Thyroid gland (tissue), 4 donors: ENCODE results near the gene ELFN2. TPM values are rescaled to one million over a fixed set of nuclear protein-coding genes. Genes with fewer than 3 reads are reported as not detected.

Experiments used
- DNase-seq, 2 donors: peaks; one replicate each; pipeline ENCODE4 v3.0.0-alpha.2; 2019
- H3K27ac ChIP-seq, 3 donors: fragments of 200-600 bp; sonication (generic); 1 replicate in 2 of 3; 2 replicates in 1 of 3; pipeline ENCODE4 v1.5.1; 2016 to 2019; ENCODE audit warnings: mild to moderate bottlenecking in 1 of 3, moderate library complexity in 1 of 3
- H3K27me3 ChIP-seq: fragments of 200-600 bp; sonication (generic); one replicate; pipeline ENCODE4 v1.5.1; 2019
- H3K36me3 ChIP-seq, 2 donors: fragments of 200-600 bp; sonication (generic); one replicate each; pipeline ENCODE4 v1.5.1; 2016 to 2019
- H3K4me1 ChIP-seq, 2 donors: fragments of 200-600 bp; sonication (generic); one replicate each; pipeline ENCODE4 v1.5.1; 2017 to 2019
- H3K4me3 ChIP-seq, 3 donors: fragments of 200-600 bp; sonication (generic); replicated peaks in 1 of 3; 1 replicate in 2 of 3; 2 replicates in 1 of 3; pipeline ENCODE4 v1.5.1; 2016; ENCODE audit warnings: mild to moderate bottlenecking in 1 of 3
- H3K9me3 ChIP-seq: fragments of 200-600 bp; sonication (generic); one replicate; pipeline ENCODE4 v1.5.1; 2017
- CTCF ChIP-seq, 6 experiments: fragments of 200-600 bp in 3 of 6; fragments of 450-650 bp in 3 of 6; sonication (generic) in 3 of 6; IDR thresholded peaks; one replicate each; pipeline ENCODE4 v1.5.1; 2016 to 2019; ENCODE audit warnings: antibody characterized with exemption in 6 of 6, mild to moderate bottlenecking in 2 of 6, inconsistent platforms in 1 of 6, moderate library complexity in 1 of 6
- POLR2A ChIP-seq, 2 donors: fragments of 450-650 bp; IDR thresholded peaks; one replicate each; pipeline ENCODE4 v1.6.1; 2017; ENCODE audit warnings: antibody characterized with exemption in 2 of 2, mild to moderate bottlenecking in 2 of 2, moderate library complexity in 1 of 2
- WGBS, 2 donors: methylation state at CpG; one replicate each; pipeline ENCODE4 v1.1.5; 2017; 5-methylcytosine and 5-hydroxymethylcytosine counted together
- intact Hi-C: fragments of 100-400 bp; cut with DNase I; formaldehyde crosslinking; loops from one replicate; pipeline ENCODE4 v1.15.1; 2023
- total RNA-seq, 4 donors: library from RNA; depleted of rRNA; stranded (reverse); fragments of >200 nt; gene quantifications; one replicate each; pipeline ENCODE4 v1.2.3, GENCODE V29; 2016

ELFN2 gene
- total RNA-seq, 4 donors from 2014 or later, result 0.05 TPM; not detected in 3

GRCh38 chr22:37411655-37412054 is 15.6 kb downstream of the ELFN2 start:
- TF ChIP-seq POLR2A (IDR thresholded peaks at IDR 0.05) (no peak), CTCF (IDR thresholded peaks at IDR 0.05) (no peak)
- DNase-seq, result no peak
- Histone ChIP-seq H3K4me1 (peaks cover 5 to 14% of the 10 kb centered on the region in 2 donors), H3K27ac (no peak overlapping the region), H3K27me3 (no peaks in the 10 kb centered on the region), H3K36me3 (no peaks in the 10 kb centered on the region), H3K4me3 (no peak overlapping the region), H3K9me3 (no peaks in the 10 kb centered on the region)
- intact Hi-C loops, result no loop called here
- whole genome bisulfite sequencing, 2 donors, result 89 to 90% methylated on average over 4 of the region's 4 CpGs

DNA sequence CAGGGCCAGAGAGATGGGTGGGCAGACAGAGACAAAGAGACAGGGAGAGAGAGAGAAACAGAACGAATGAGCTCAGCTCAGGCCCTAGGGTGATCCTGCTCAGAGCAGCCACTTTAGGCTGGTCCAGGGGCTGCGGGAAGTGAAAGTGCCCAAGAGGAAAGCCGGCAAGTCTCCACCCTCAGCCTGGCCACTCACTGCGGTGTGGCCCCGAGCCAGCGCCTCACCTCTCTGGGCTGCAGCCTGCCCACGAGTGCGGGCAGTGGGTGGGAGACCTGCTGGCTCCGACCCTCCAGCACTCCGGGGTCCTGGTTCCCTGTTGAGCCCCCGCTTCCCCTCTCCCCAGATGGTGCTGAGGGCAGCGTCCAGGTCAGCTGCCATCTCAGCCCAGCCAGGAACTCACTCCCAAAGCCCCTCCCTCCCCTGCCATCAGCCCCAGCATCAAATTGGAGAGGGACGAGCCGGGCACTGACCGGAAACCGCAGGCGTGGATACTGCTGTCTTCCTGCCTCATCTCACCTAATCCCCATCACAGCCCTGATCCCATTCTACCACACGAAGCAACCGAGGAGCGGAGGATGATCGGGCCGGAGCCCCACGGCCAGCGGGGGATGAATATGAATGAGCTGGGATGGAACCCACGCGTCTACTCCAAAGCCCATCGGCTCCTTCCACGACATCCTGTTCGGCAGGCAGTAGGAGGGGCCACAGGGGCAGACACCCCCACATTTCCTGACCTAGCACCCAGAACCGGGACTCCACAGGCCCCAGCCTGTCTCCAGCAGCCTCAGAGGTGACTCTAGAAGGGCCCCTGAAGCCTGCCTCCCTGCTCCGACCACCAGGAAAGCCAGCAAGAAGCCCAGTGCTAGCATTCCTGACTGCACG is 16.9 kb downstream of the ELFN2 start:
- peak in 1 of 2 donors; percentile 8 for DNase-seq
- intact Hi-C loops, result no loop called here
- Histone ChIP-seq H3K27me3 (no peaks in the 10 kb centered on the region), H3K4me1 (peaks cover 5 to 14% of the 10 kb centered on the region in 2 donors), H3K36me3 (no peaks in the 10 kb centered on the region), H3K4me3 (no peak overlapping the region), H3K27ac (no peak overlapping the region), H3K9me3 (no peaks in the 10 kb centered on the region)
- TF ChIP-seq POLR2A (IDR thresholded peaks at IDR 0.05), result no peak
- TF ChIP-seq CTCF (IDR thresholded peaks at IDR 0.05), result no peak
- 51 to 57% methylated on average over 28 to 31 of the region's 32 CpGs for WGBS, 2 donors

DNA sequence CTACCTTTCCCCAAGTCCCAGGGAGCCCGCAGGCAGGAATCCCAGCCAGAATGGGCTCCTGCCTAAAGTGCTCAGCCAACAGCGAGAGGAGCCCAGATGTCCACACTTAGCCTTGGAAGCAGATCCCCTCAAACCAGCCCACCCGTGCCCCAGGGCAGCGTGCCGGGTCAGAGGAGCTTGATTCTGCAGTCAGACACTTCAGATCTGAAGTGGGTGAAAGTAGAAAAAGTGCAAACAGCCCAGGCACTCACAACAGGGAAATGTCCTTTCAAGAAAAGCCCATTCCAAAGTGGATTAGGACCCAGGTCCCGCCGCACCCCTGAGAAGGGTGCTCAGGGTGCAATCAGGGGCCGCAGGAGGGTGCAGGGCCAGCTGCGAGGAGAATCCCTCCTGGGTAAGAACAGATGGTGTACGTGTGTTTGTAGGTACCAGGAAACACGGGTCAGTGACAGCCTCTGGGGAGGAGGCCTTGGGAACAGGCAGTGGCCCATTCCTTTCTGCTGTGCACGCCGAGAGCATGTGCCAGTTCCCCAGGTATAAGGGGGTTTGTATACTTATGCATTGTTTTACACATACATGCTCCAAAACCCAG is 17.7 kb downstream of the ELFN2 start:
- no peak overlapping the region for H3K4me3 ChIP-seq
- WGBS, 2 donors, result 30 to 51% methylated on average over 13 of the region's 13 CpGs

DNA sequence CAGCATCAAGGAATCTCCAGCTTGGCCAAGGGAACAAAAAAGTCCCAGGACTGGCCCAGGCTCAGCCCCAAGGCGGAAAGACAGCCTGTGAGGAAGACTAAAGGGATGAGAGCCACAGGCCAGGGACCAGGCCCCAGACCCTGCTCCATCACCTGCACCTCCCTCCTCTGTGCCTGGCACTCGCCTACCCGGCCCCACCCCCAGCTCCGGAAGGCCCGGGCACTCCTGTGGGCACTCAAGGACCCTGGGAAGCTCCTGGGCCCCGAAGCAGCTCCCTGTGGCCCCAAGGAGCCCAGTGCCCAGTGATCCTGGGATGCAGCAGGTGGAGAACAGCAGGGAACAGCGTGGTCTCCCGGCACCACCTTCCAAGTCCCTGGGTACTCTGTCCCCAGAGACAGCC is 18.2 kb downstream of the ELFN2 start:
- no peaks in the 10 kb centered on the region for H3K27me3 ChIP-seq
- no peaks in the 10 kb centered on the region for H3K9me3 ChIP-seq
- H3K27ac ChIP-seq, result no peak overlapping the region
- TF ChIP-seq CTCF (IDR thresholded peaks at IDR 0.05) (no peak), POLR2A (IDR thresholded peaks at IDR 0.05) (no peak)
- no peak for DNase-seq
- intact Hi-C loops, result no loop called here
- peaks cover 5 to 14% of the 10 kb centered on the region in 2 donors for H3K4me1 ChIP-seq
- H3K4me3 ChIP-seq, result no peak overlapping the region
- no peaks in the 10 kb centered on the region for H3K36me3 ChIP-seq
- WGBS, 2 donors, result 40 to 58% methylated on average over 4 to 8 of the region's 8 CpGs

More for the DNA sequence above, 17.7 kb downstream of the ELFN2 start:
- peaks cover 5 to 14% of the 10 kb centered on the region in 2 donors for H3K4me1 ChIP-seq
- TF ChIP-seq CTCF (IDR thresholded peaks at IDR 0.05) (no peak), POLR2A (IDR thresholded peaks at IDR 0.05) (no peak)
- intact Hi-C loops, result no loop called here
- no peak overlapping the region for H3K27ac ChIP-seq
- peak; percentile 4 to 7 for DNase-seq
- H3K36me3 ChIP-seq, result no peaks in the 10 kb centered on the region
- no peaks in the 10 kb centered on the region for H3K27me3 ChIP-seq
- H3K9me3 ChIP-seq, result no peaks in the 10 kb centered on the region

- Histone ChIP-seq H3K4me3 (no peak overlapping the region), H3K9me3 (no peaks in the 10 kb centered on the region), H3K36me3 (no peaks in the 10 kb centered on the region), H3K27ac (no peak overlapping the region), H3K4me1 (peaks cover 5 to 14% of the 10 kb centered on the region in 2 donors), H3K27me3 (no peaks in the 10 kb centered on the region)
- DNase-seq, result no peak
- TF ChIP-seq POLR2A (IDR thresholded peaks at IDR 0.05), result no peak
- no peak for TF ChIP-seq CTCF (IDR thresholded peaks at IDR 0.05)
- intact Hi-C loops, result no loop called here
- 64 to 78% methylated on average over 8 of the region's 8 CpGs for WGBS, 2 donors
Measured at GRCh38 chr22:37407856-37408255, 19.4 kb downstream of the ELFN2 start.
